ENCODE data around the gene FSTL4. TPM values are rescaled to one million over a fixed set of nuclear protein-coding genes. Genes with fewer than 3 reads are reported as not detected.

The FSTL4 gene
- total RNA-seq, 1 donor from 2014 or later = not detected

- DNase-seq (ENCODE audit: low read depth) = no peak
These were observed 288.6 kb downstream of the FSTL4 start for GRCh38 chr5:133323494-133324457.

- DNase-seq (ENCODE audit: low read depth) = no peak
These were observed 289.6 kb downstream of the FSTL4 start for GRCh38 chr5:133322743-133323142.

GRCh38 chr5:133321833-133322420 is 290.4 kb downstream of the FSTL4 start:
- DNase-seq (ENCODE audit: low read depth) = no peak

GRCh38 chr5:133321286-133321832 is 291.0 kb downstream of the FSTL4 start:
- no peak for DNase-seq (ENCODE audit: low read depth)

GRCh38 chr5:133319905-133320520 is 292.3 kb downstream of the FSTL4 start:
- peak; percentile 3 for DNase-seq (ENCODE audit: low read depth)

- no peak for DNase-seq (ENCODE audit: low read depth)
These were observed 293.1 kb downstream of the FSTL4 start for GRCh38 chr5:133319244-133319643.

- no peak for DNase-seq (ENCODE audit: low read depth)
These were observed 294.8 kb downstream of the FSTL4 start for GRCh38 chr5:133317558-133317957.

- no peak for DNase-seq (ENCODE audit: low read depth)
These were observed 295.7 kb downstream of the FSTL4 start for GRCh38 chr5:133316346-133317343.

- DNase-seq (ENCODE audit: low read depth) = no peak
These were observed 298.3 kb downstream of the FSTL4 start for GRCh38 chr5:133314086-133314485.

GRCh38 chr5:133311176-133311575 is 301.2 kb downstream of the FSTL4 start:
- DNase-seq (ENCODE audit: low read depth) = no peak

- no peak for DNase-seq (ENCODE audit: low read depth)
These were observed 302.2 kb downstream of the FSTL4 start for GRCh38 chr5:133309984-133310621.

GRCh38 chr5:133309166-133309795 is 303.1 kb downstream of the FSTL4 start:
- DNase-seq (ENCODE audit: low read depth) = no peak

GRCh38 chr5:133307275-133307674 is 305.1 kb downstream of the FSTL4 start:
- DNase-seq (ENCODE audit: low read depth) = peak; percentile 4

- no peak for DNase-seq (ENCODE audit: low read depth)
These were observed 307.6 kb downstream of the FSTL4 start for GRCh38 chr5:133304707-133305216.

- no peak for DNase-seq (ENCODE audit: low read depth)
These were observed 308.2 kb downstream of the FSTL4 start for GRCh38 chr5:133304178-133304577.

GRCh38 chr5:133303298-133303697 is 309.0 kb downstream of the FSTL4 start:
- DNase-seq (ENCODE audit: low read depth) = no peak

GRCh38 chr5:133299728-133300127 is 312.6 kb downstream of the FSTL4 start:
- DNase-seq (ENCODE audit: low read depth) = no peak

- DNase-seq (ENCODE audit: low read depth) = no peak
These were observed 313.3 kb downstream of the FSTL4 start for GRCh38 chr5:133299021-133299420.

- no peak for DNase-seq (ENCODE audit: low read depth)
These were observed 313.9 kb downstream of the FSTL4 start for GRCh38 chr5:133298447-133298846.

GRCh38 chr5:133297293-133297692 is 315.0 kb downstream of the FSTL4 start:
- DNase-seq (ENCODE audit: low read depth) = no peak
